ENCODE results near the gene CERS6.

DNA sequence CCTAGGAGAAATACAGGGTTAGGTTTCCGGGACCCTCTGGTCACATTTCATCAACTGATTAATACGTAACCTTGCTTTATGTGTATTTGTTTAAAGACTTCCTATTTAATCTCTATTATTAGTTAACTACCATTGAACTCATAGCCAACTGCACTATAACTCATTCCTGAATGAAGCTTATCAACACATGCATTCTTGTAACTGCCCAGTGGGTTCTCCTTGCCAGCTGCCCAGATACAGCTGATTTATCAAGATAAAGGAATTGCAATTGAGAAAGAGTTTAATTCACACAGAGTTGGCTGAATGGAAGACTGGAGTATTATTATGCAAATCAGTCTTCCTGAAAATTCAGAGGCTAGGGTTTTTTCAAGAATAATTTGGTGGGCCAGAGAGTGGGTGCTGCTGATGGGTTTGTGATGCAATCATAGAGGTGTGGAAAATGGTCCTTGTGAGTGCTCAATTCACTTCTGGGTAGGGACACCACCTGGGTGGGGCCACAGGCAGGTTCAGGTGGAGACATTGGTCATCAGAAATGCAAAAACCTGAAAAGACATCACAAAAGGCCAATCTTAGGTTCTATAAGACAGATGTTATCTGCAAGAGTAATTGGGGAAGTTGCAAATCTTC is 325.2 kb downstream of the CERS6 start:
- TF ChIP-seq, protein P1, sequence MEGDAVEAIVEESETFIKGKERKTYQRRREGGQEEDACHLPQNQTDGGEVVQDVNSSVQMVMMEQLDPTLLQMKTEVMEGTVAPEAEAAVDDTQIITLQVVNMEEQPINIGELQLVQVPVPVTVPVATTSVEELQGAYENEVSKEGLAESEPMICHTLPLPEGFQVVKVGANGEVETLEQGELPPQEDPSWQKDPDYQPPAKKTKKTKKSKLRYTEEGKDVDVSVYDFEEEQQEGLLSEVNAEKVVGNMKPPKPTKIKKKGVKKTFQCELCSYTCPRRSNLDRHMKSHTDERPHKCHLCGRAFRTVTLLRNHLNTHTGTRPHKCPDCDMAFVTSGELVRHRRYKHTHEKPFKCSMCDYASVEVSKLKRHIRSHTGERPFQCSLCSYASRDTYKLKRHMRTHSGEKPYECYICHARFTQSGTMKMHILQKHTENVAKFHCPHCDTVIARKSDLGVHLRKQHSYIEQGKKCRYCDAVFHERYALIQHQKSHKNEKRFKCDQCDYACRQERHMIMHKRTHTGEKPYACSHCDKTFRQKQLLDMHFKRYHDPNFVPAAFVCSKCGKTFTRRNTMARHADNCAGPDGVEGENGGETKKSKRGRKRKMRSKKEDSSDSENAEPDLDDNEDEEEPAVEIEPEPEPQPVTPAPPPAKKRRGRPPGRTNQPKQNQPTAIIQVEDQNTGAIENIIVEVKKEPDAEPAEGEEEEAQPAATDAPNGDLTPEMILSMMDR (IDR thresholded peaks at IDR 0.05; ENCODE audit: poor library complexity, severe bottlenecking): no peak
- TF ChIP-seq SMC3 (conservative IDR thresholded peaks at IDR 0.05; ENCODE audit: poor library complexity) (no peak), POLR2AphosphoS5 (IDR thresholded peaks at IDR 0.05) (no peak)
